ENCODE results near the gene GAPDH. TPM values are rescaled to one million over a fixed set of nuclear protein-coding genes. Genes with fewer than 3 reads are reported as not detected.

The GAPDH gene
- total RNA-seq, 1 donor from 2014 or later = 6,260 TPM

- H3K4me3 ChIP-seq (ENCODE audit: low read depth, low read length) = no peak overlapping the region
- no peak for DNase-seq (ENCODE audit: low read depth)
- TF ChIP-seq CTCF (conservative IDR thresholded peaks at IDR 0.05; ENCODE audit: low read depth, low read length) = no peak
Measured at GRCh38 chr12:6550294-6551062, 16.2 kb downstream of the GAPDH start.

GRCh38 chr12:6551063-6551461 is 16.7 kb downstream of the GAPDH start:
- no peak for TF ChIP-seq CTCF (conservative IDR thresholded peaks at IDR 0.05; ENCODE audit: low read depth, low read length)
- DNase-seq (ENCODE audit: low read depth) = no peak

GRCh38 chr12:6551496-6552139 is 17.3 kb downstream of the GAPDH start:
- no peak for TF ChIP-seq CTCF (conservative IDR thresholded peaks at IDR 0.05; ENCODE audit: low read depth, low read length)
- H3K4me3 ChIP-seq (ENCODE audit: low read depth, low read length) = no peak overlapping the region
- DNase-seq (ENCODE audit: low read depth) = no peak

More at GRCh38 chr12:6551063-6551461, 16.7 kb downstream of the GAPDH start:
- no peak overlapping the region for H3K4me3 ChIP-seq (ENCODE audit: low read depth, low read length)

- H3K4me3 ChIP-seq (ENCODE audit: low read depth, low read length) = no peak overlapping the region
- no peak for TF ChIP-seq CTCF (conservative IDR thresholded peaks at IDR 0.05; ENCODE audit: low read depth, low read length)
- no peak for DNase-seq (ENCODE audit: low read depth)
Measured at GRCh38 chr12:6552140-6552551, 17.8 kb downstream of the GAPDH start.

- no peak for TF ChIP-seq CTCF (conservative IDR thresholded peaks at IDR 0.05; ENCODE audit: low read depth, low read length)
- no peak for DNase-seq (ENCODE audit: low read depth)
- H3K4me3 ChIP-seq (ENCODE audit: low read depth, low read length) = no peak overlapping the region
Measured at GRCh38 chr12:6553051-6553868, 18.9 kb downstream of the GAPDH start.

GRCh38 chr12:6554168-6555017 is 20.1 kb downstream of the GAPDH start:
- peak overlapping the region; percentile 96 for H3K4me3 ChIP-seq (ENCODE audit: low read depth, low read length)
- peak; percentile 59 for TF ChIP-seq CTCF (conservative IDR thresholded peaks at IDR 0.05; ENCODE audit: low read depth, low read length)
- no peak for DNase-seq (ENCODE audit: low read depth)
